ENCODE measurements around the gene KIAA0232. TPM values are rescaled to one million over a fixed set of nuclear protein-coding genes. Genes with fewer than 3 reads are reported as not detected.

The KIAA0232 gene
- total RNA-seq, 1 experiment from 2014 or later, result 5.5 TPM

- TF ChIP-seq EZH2phosphoT487 (IDR thresholded peaks at IDR 0.05; ENCODE audit: borderline replicate concordance, low read length) (no peak), CTCF (conservative IDR thresholded peaks at IDR 0.05; ENCODE audit: low read depth, low read length) (no peak), EZH2 (IDR thresholded peaks at IDR 0.05; ENCODE audit: low read length, unreplicated experiment) (no peak)
- Histone ChIP-seq H3F3A (ENCODE audit: low read length, unreplicated experiment) (no peaks in the 10 kb centered on the region), H3K36me3 (ENCODE audit: low read depth, low read length) (no peaks in the 10 kb centered on the region), H2AFZ (ENCODE audit: low read length) (no peak overlapping the region), H3K9me2 (replicated peaks; ENCODE audit: low read length) (no peaks in the 10 kb centered on the region), H3K27ac (ENCODE audit: low read length) (no peak overlapping the region), H3K27me3 (ENCODE audit: low read length) (no peaks in the 10 kb centered on the region), H3K4me1 (ENCODE audit: insufficient read depth, low read length) (no peaks in the 10 kb centered on the region), H3K4me3 (ENCODE audit: low read length) (no peak overlapping the region), H3K4me2 (ENCODE audit: low read length) (no peak overlapping the region), H3K9me3 (ENCODE audit: low read length) (no peaks in the 10 kb centered on the region), H4K20me1 (ENCODE audit: low read length) (no peaks in the 10 kb centered on the region), H3K9ac (ENCODE audit: low read length) (no peak overlapping the region), H3K79me2 (ENCODE audit: low read length) (no peaks in the 10 kb centered on the region)
- ChIA-PET CTCF (no interaction called here), POLR2A (ENCODE audit: unreplicated experiment) (no interaction called here)
- BruUV-seq (replicated peaks), result no TSS peak
- intact Hi-C loops (cut with micrococcal nuclease), result no loop called here
- ATAC-seq (no peak), DNase-seq (no peak)
Measured at GRCh38 chr4:6926081-6926480, 143.6 kb downstream of the KIAA0232 start.

- Histone ChIP-seq H3K9ac (ENCODE audit: low read length) (no peak overlapping the region), H3K79me2 (ENCODE audit: low read length) (no peaks in the 10 kb centered on the region), H3K9me3 (ENCODE audit: low read length) (no peaks in the 10 kb centered on the region), H4K20me1 (ENCODE audit: low read length) (no peaks in the 10 kb centered on the region), H3K4me3 (ENCODE audit: low read length) (no peak overlapping the region), H3F3A (ENCODE audit: low read length, unreplicated experiment) (no peaks in the 10 kb centered on the region), H3K4me1 (ENCODE audit: insufficient read depth, low read length) (no peaks in the 10 kb centered on the region), H3K9me2 (replicated peaks; ENCODE audit: low read length) (no peaks in the 10 kb centered on the region), H3K36me3 (ENCODE audit: low read depth, low read length) (no peaks in the 10 kb centered on the region), H3K27me3 (ENCODE audit: low read length) (no peaks in the 10 kb centered on the region), H3K27ac (ENCODE audit: low read length) (no peak overlapping the region), H3K4me2 (ENCODE audit: low read length) (no peak overlapping the region), H2AFZ (ENCODE audit: low read length) (no peak overlapping the region)
- no peak for ATAC-seq
- BruUV-seq (replicated peaks), result no TSS peak
- intact Hi-C loops (cut with micrococcal nuclease), result no loop called here
- TF ChIP-seq EZH2 (IDR thresholded peaks at IDR 0.05; ENCODE audit: low read length, unreplicated experiment) (no peak), CTCF (conservative IDR thresholded peaks at IDR 0.05; ENCODE audit: low read depth, low read length) (no peak), EZH2phosphoT487 (IDR thresholded peaks at IDR 0.05; ENCODE audit: borderline replicate concordance, low read length) (no peak)
- POLR2A ChIA-PET (ENCODE audit: unreplicated experiment), result no interaction called here
- DNase-seq, result no peak
- CTCF ChIA-PET, result interaction anchor here (0.7 kb wide), 1 partner anchor 47 kb away, joined by 3 read pairs; no protein-coding TSS in a partner anchor
Measured at GRCh38 chr4:6926681-6927478, 144.4 kb downstream of the KIAA0232 start.

- Histone ChIP-seq H3K36me3 (ENCODE audit: low read depth, low read length) (no peaks in the 10 kb centered on the region), H4K20me1 (ENCODE audit: low read length) (no peaks in the 10 kb centered on the region), H2AFZ (ENCODE audit: low read length) (no peak overlapping the region), H3F3A (ENCODE audit: low read length, unreplicated experiment) (no peaks in the 10 kb centered on the region), H3K79me2 (ENCODE audit: low read length) (no peaks in the 10 kb centered on the region), H3K4me2 (ENCODE audit: low read length) (no peak overlapping the region), H3K9me3 (ENCODE audit: low read length) (no peaks in the 10 kb centered on the region), H3K9me2 (replicated peaks; ENCODE audit: low read length) (no peaks in the 10 kb centered on the region), H3K4me1 (ENCODE audit: insufficient read depth, low read length) (no peaks in the 10 kb centered on the region), H3K4me3 (ENCODE audit: low read length) (no peak overlapping the region), H3K27ac (ENCODE audit: low read length) (no peak overlapping the region), H3K27me3 (ENCODE audit: low read length) (no peaks in the 10 kb centered on the region), H3K9ac (ENCODE audit: low read length) (no peak overlapping the region)
- TF ChIP-seq EZH2 (IDR thresholded peaks at IDR 0.05; ENCODE audit: low read length, unreplicated experiment) (no peak), CTCF (conservative IDR thresholded peaks at IDR 0.05; ENCODE audit: low read depth, low read length) (no peak), EZH2phosphoT487 (IDR thresholded peaks at IDR 0.05; ENCODE audit: borderline replicate concordance, low read length) (no peak)
- BruUV-seq (replicated peaks), result no TSS peak
- intact Hi-C loops (cut with micrococcal nuclease), result no loop called here
- DNase-seq, result no peak
- ATAC-seq, result no peak
- ChIA-PET POLR2A (ENCODE audit: unreplicated experiment) (no interaction called here), CTCF (no interaction called here)
Measured at GRCh38 chr4:6928081-6928480, 145.6 kb downstream of the KIAA0232 start.
